ENCODE results near the gene BOK.

- TF ChIP-seq CTCF (IDR thresholded peaks at IDR 0.05) (no peak), POLR2AphosphoS5 (IDR thresholded peaks at IDR 0.05; ENCODE audit: insufficient read depth in 1 of 2, low read depth in 1 of 2) (no peak), POLR2A (IDR thresholded peaks at IDR 0.05) (no peak)
Observed at GRCh38 chr2:241618296-241618805, 59.8 kb downstream of the BOK start.

Data from vagina (tissue), 2 donors.